ENCODE data around the gene TREX2.

The TREX2 gene

GRCh38 chrX:153433161-153433680 is 12.6 kb downstream of the TREX2 start:
- no peak for DNase-seq

- DNase-seq: no peak
Observed at GRCh38 chrX:153430796-153431195, 15.1 kb downstream of the TREX2 start.

GRCh38 chrX:153426204-153426603 is 19.7 kb downstream of the TREX2 start:
- DNase-seq: no peak

- DNase-seq: no peak
Observed at GRCh38 chrX:153423652-153424051, 22.2 kb downstream of the TREX2 start.

- no peak for DNase-seq
Observed at GRCh38 chrX:153421856-153422255, 24.0 kb downstream of the TREX2 start.

GRCh38 chrX:153420851-153421599 is 24.8 kb downstream of the TREX2 start:
- no peak for DNase-seq

- DNase-seq: no peak
Observed at GRCh38 chrX:153417637-153418036, 28.2 kb downstream of the TREX2 start.

GRCh38 chrX:153416781-153417450 is 28.9 kb downstream of the TREX2 start:
- no peak for DNase-seq

- DNase-seq: no peak
Observed at GRCh38 chrX:153414856-153415510, 30.9 kb downstream of the TREX2 start.

- DNase-seq: no peak
Observed at GRCh38 chrX:153413731-153414130, 32.1 kb downstream of the TREX2 start.

- no peak for DNase-seq
Observed at GRCh38 chrX:153412746-153413720, 32.8 kb downstream of the TREX2 start.

GRCh38 chrX:153411988-153412574 is 33.8 kb downstream of the TREX2 start:
- DNase-seq: no peak

- peak; percentile 41 for DNase-seq
Observed at GRCh38 chrX:153411255-153411987, 34.4 kb downstream of the TREX2 start, which contains the start of gene ZFP92. Gene ZFP92, plus strand, starts transcription at chrX:153411472. Its CDS starts 6,851 bp downstream, at chrX:153418323.

GRCh38 chrX:153410888-153411254 is 35.0 kb downstream of the TREX2 start:
- DNase-seq: no peak

GRCh38 chrX:153410373-153410772 is 35.5 kb downstream of the TREX2 start:
- no peak for DNase-seq

GRCh38 chrX:153409414-153410101 is 36.3 kb downstream of the TREX2 start:
- no peak for DNase-seq

- no peak for DNase-seq
Observed at GRCh38 chrX:153408871-153409351, 36.9 kb downstream of the TREX2 start.

GRCh38 chrX:153408221-153408721 is 37.6 kb downstream of the TREX2 start:
- no peak for DNase-seq

GRCh38 chrX:153407736-153408135 is 38.1 kb downstream of the TREX2 start:
- DNase-seq: no peak

GRCh38 chrX:153406903-153407302 is 39.0 kb downstream of the TREX2 start:
- DNase-seq: no peak
